Glutamatergic neuron (in vitro differentiated cells): ENCODE data around the gene FBH1. TPM values are rescaled to one million over a fixed set of nuclear protein-coding genes. Genes with fewer than 3 reads are reported as not detected.

Experiments
- DNase-seq: peaks from one replicate; pipeline ENCODE4 v3.0.0; 2022
- H3K27ac Mint-ChIP-seq: one replicate; pipeline ENCODE4 v1.8.0; 2020; ENCODE audit warnings: mild to moderate bottlenecking, mixed read lengths, inconsistent platforms; ENCODE audit not compliant: unreplicated experiment
- H3K27me3 Mint-ChIP-seq: one replicate; pipeline ENCODE4 v1.8.0; 2020; ENCODE audit warnings: mild to moderate bottlenecking, moderate library complexity, mixed read lengths, inconsistent platforms; ENCODE audit not compliant: unreplicated experiment
- H3K36me3 Mint-ChIP-seq: one replicate; pipeline ENCODE4 v1.8.0; 2020; ENCODE audit warnings: mild to moderate bottlenecking, mixed read lengths, inconsistent platforms; ENCODE audit not compliant: unreplicated experiment
- H3K4me1 Mint-ChIP-seq: one replicate; pipeline ENCODE4 v1.8.0; 2020; ENCODE audit warnings: mild to moderate bottlenecking, low read depth, mixed read lengths, inconsistent platforms; ENCODE audit not compliant: unreplicated experiment
- H3K4me3 Mint-ChIP-seq: one replicate; pipeline ENCODE4 v1.8.0; 2020; ENCODE audit warnings: mild to moderate bottlenecking, mixed read lengths, inconsistent platforms; ENCODE audit not compliant: unreplicated experiment
- H3K9me3 Mint-ChIP-seq: one replicate; pipeline ENCODE4 v1.8.0; 2020; ENCODE audit warnings: mild to moderate bottlenecking, moderate library complexity, mixed read lengths, inconsistent platforms; ENCODE audit not compliant: unreplicated experiment
- CTCF ChIP-seq: fragments of 200-600 bp; sonication (generic); IDR thresholded peaks from one replicate; pipeline ENCODE4 v1.5.0; 2021; ENCODE audit not compliant: partially characterized antibody, unreplicated experiment
- total RNA-seq: library from RNA; stranded (reverse); fragmentation: NEBNext Ultra II Directional; extraction: Animal tissue kit (Norgen Biotek cat#: 25700); gene quantifications from one replicate; pipeline ENCODE4 v1.2.1, GENCODE V29; 2021; ENCODE audit not compliant: unreplicated experiment

FBH1 gene
- total RNA-seq, 1 donor from 2014 or later, result 65.0 TPM

- H3K4me1 Mint-ChIP-seq, result peaks cover 8% of the 10 kb centered on the region
- H3K4me3 Mint-ChIP-seq, result no peak overlapping the region
- no peaks in the 10 kb centered on the region for H3K36me3 Mint-ChIP-seq
- H3K27me3 Mint-ChIP-seq, result peaks cover 2% of the 10 kb centered on the region
- no peak overlapping the region for H3K27ac Mint-ChIP-seq
- DNase-seq, result no peak
- no peak for TF ChIP-seq CTCF
- peaks cover 4% of the 10 kb centered on the region for H3K9me3 Mint-ChIP-seq
Measured at GRCh38 chr10:5951721-5952407, 61.8 kb downstream of the FBH1 start.

GRCh38 chr10:5952731-5953385 lies 62.8 kb downstream of the FBH1 start:
- DNase-seq, result no peak
- Mint-ChIP-seq H3K4me3 (no peak overlapping the region), H3K27me3 (peaks cover 2% of the 10 kb centered on the region), H3K36me3 (no peaks in the 10 kb centered on the region), H3K27ac (no peak overlapping the region), H3K9me3 (peaks cover 4% of the 10 kb centered on the region), H3K4me1 (peaks cover 8% of the 10 kb centered on the region)
- no peak for TF ChIP-seq CTCF

- no peaks in the 10 kb centered on the region for H3K36me3 Mint-ChIP-seq
- H3K4me3 Mint-ChIP-seq, result no peak overlapping the region
- TF ChIP-seq CTCF, result no peak
Measured at GRCh38 chr10:5953676-5954075, 63.6 kb downstream of the FBH1 start.

GRCh38 chr10:5956146-5956936 lies 66.3 kb downstream of the FBH1 start:
- Mint-ChIP-seq H3K36me3 (no peaks in the 10 kb centered on the region), H3K4me3 (no peak overlapping the region), H3K27me3 (peaks cover 2% of the 10 kb centered on the region), H3K4me1 (no peaks in the 10 kb centered on the region), H3K9me3 (no peaks in the 10 kb centered on the region), H3K27ac (no peak overlapping the region)
- no peak for DNase-seq
- TF ChIP-seq CTCF, result no peak

More at GRCh38 chr10:5953676-5954075, 63.6 kb downstream of the FBH1 start:
- no peak for DNase-seq
- Mint-ChIP-seq H3K27me3 (peaks cover 2% of the 10 kb centered on the region), H3K9me3 (peaks cover 4% of the 10 kb centered on the region), H3K4me1 (peaks cover 8% of the 10 kb centered on the region), H3K27ac (no peak overlapping the region)
